Testis (tissue), 3 donors: ENCODE data around the gene SPAG5. TPM values are rescaled to one million over a fixed set of nuclear protein-coding genes. Genes with fewer than 3 reads are reported as not detected.
A peak's percentile ranks its signal among the peaks of the same experiment; 100 is the strongest.

Experiments
- DNase-seq: peaks from one replicate; pipeline ENCODE4 v3.0.0-alpha.2; 2019
- H3K27ac ChIP-seq, 2 donors: fragments of 200-600 bp; sonication (generic); one replicate each; pipeline ENCODE4 v1.5.1; 2019
- H3K27me3 ChIP-seq: fragments of 200-600 bp; sonication (generic); one replicate; pipeline ENCODE4 v1.5.1; 2019
- H3K36me3 ChIP-seq: fragments of 200-600 bp; sonication (generic); one replicate; pipeline ENCODE4 v1.5.1; 2017; ENCODE audit warnings: low read depth; ENCODE audit errors: missing control alignments
- H3K4me1 ChIP-seq: fragments of 200-600 bp; sonication (generic); one replicate; pipeline ENCODE4 v1.5.1; 2019
- H3K4me3 ChIP-seq, 2 donors: fragments of 200-600 bp; sonication (generic); one replicate each; pipeline ENCODE4 v1.5.1; 2017 to 2019
- H3K9me3 ChIP-seq: fragments of 200-600 bp; sonication (generic); one replicate; pipeline ENCODE4 v1.5.1; 2017
- POLR2A ChIP-seq: fragments of 450-650 bp; IDR thresholded peaks from one replicate; pipeline ENCODE4 v1.6.1; 2017; ENCODE audit warnings: antibody characterized with exemption, mild to moderate bottlenecking, moderate library complexity
- WGBS, 2 donors: methylation state at CpG; one replicate each; pipeline ENCODE4 v1.1.5; 2018; 5-methylcytosine and 5-hydroxymethylcytosine counted together
- intact Hi-C: fragments of 100-400 bp; cut with DNase I; formaldehyde crosslinking; loops from one replicate; pipeline ENCODE4 v1.15.1; 2023; ENCODE audit warnings: low total_unique reads
- polyA plus RNA-seq: library from polyadenylated mRNA; stranded (reverse); fragments of 350-450 nt; fragmentation: Illumina TruSeq; extraction: RNeasy Lipid Tissue Mini Kit (QIAGEN cat#74804); gene quantifications from one replicate; pipeline ENCODE4 v1.2.3, GENCODE V29; 2014; ENCODE audit warnings: low read depth, low replicate concordance; ENCODE audit not compliant: insufficient read depth
- total RNA-seq, 2 donors: library from RNA; depleted of rRNA; stranded (reverse); fragments of >200 nt; gene quantifications; one replicate each; pipeline ENCODE4 v1.2.3, GENCODE V29; 2016
- TF ChIP-seq, protein P1 (sequence below), 3 experiments: fragments of 450-650 bp in 2 of 3; fragments of 200-600 bp in 1 of 3; sonication (generic) in 1 of 3; IDR thresholded peaks; one replicate each; pipeline ENCODE4 v1.5.1; 2016 to 2019; ENCODE audit warnings: antibody characterized with exemption in 3 of 3, mild to moderate bottlenecking in 2 of 3, moderate library complexity in 1 of 3

SPAG5 gene
- total and polyA plus RNA-seq, 3 donors from 2014 or later = 79.4 to 232 (median 116) TPM

- Histone ChIP-seq H3K4me1 (peaks cover 17% of the 10 kb centered on the region), H3K27me3 (no peaks in the 10 kb centered on the region), H3K36me3 (no peaks in the 10 kb centered on the region), H3K27ac (peak within 1 kb of the TSS; percentile 53 to 65), H3K9me3 (no peaks in the 10 kb centered on the region), H3K4me3 (peak within 1 kb of the TSS; percentile 86 to 92)
- 1 to 3% methylated on average over 16 to 64 of the region's 67 CpGs for WGBS, 2 donors
- TF ChIP-seq, protein P1, sequence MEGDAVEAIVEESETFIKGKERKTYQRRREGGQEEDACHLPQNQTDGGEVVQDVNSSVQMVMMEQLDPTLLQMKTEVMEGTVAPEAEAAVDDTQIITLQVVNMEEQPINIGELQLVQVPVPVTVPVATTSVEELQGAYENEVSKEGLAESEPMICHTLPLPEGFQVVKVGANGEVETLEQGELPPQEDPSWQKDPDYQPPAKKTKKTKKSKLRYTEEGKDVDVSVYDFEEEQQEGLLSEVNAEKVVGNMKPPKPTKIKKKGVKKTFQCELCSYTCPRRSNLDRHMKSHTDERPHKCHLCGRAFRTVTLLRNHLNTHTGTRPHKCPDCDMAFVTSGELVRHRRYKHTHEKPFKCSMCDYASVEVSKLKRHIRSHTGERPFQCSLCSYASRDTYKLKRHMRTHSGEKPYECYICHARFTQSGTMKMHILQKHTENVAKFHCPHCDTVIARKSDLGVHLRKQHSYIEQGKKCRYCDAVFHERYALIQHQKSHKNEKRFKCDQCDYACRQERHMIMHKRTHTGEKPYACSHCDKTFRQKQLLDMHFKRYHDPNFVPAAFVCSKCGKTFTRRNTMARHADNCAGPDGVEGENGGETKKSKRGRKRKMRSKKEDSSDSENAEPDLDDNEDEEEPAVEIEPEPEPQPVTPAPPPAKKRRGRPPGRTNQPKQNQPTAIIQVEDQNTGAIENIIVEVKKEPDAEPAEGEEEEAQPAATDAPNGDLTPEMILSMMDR (IDR thresholded peaks at IDR 0.05) = no peak
- no peak for TF ChIP-seq POLR2A
- intact Hi-C loops = no loop called here
- peak; percentile 89 for DNase-seq
These were observed 46.4 kb downstream of the SPAG5 start, which contains the start of gene UNC119 for GRCh38 chr17:28552176-28552999. Gene UNC119, minus strand, starts transcription at chr17:28552624. Its CDS starts 67 bp downstream, at chr17:28552557.

GRCh38 chr17:28551421-28552175, 47.2 kb downstream of the SPAG5 start:
- Histone ChIP-seq H3K9me3 (no peaks in the 10 kb centered on the region), H3K27me3 (no peaks in the 10 kb centered on the region), H3K27ac (peak overlapping the region; percentile 53 to 65), H3K4me1 (peaks cover 17% of the 10 kb centered on the region), H3K36me3 (no peaks in the 10 kb centered on the region), H3K4me3 (peak overlapping the region; percentile 86 to 92)
- intact Hi-C loops = no loop called here
- TF ChIP-seq POLR2A = no peak
- TF ChIP-seq, protein P1 (IDR thresholded peaks at IDR 0.05) = no peak
- WGBS, 2 donors = 7 to 9% methylated on average over 8 to 10 of the region's 10 CpGs
- peak; percentile 37 for DNase-seq

DNA sequence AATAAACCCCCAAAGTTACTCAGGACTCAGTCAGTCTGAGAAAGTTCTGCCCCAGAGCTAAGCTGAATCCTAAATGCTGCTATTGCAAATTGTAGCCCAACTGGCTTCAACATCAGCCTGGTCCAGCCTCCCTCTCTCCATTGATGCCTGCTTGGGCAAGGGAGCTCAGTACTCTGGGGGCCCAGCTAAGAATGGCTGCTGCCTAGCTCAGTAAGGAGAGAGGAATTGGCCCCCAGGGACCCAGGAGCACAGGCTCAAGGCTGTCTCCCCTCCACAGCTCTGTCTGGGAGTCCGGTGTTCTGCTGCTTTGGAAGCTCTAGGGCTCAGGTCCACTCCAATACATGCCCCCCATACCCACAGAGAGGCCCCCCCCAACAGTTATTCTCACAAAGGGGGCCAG, 48.0 kb downstream of the SPAG5 start:
- Histone ChIP-seq H3K4me3 (no peak overlapping the region), H3K27me3 (no peaks in the 10 kb centered on the region), H3K27ac (no peak overlapping the region), H3K4me1 (peaks cover 17% of the 10 kb centered on the region), H3K9me3 (no peaks in the 10 kb centered on the region), H3K36me3 (no peaks in the 10 kb centered on the region)
- DNase-seq = no peak
- WGBS, 2 donors = 83% methylated on average over 1 of the region's 1 CpG; no CpG with 5 or more reads in 1 of the 2 donors
- intact Hi-C loops = no loop called here
- no peak for TF ChIP-seq POLR2A
- TF ChIP-seq, protein P1 (IDR thresholded peaks at IDR 0.05) = no peak

GRCh38 chr17:28549236-28550132, 49.3 kb downstream of the SPAG5 start:
- Histone ChIP-seq H3K36me3 (no peaks in the 10 kb centered on the region), H3K9me3 (no peaks in the 10 kb centered on the region), H3K27ac (no peak overlapping the region), H3K4me1 (peaks cover 17% of the 10 kb centered on the region), H3K4me3 (no peak overlapping the region), H3K27me3 (no peaks in the 10 kb centered on the region)
- no peak for DNase-seq
- intact Hi-C loops = no loop called here
- WGBS, 2 donors = 72 to 88% methylated on average over 3 of the region's 3 CpGs
- TF ChIP-seq, protein P1 (IDR thresholded peaks at IDR 0.05) = no peak
- no peak for TF ChIP-seq POLR2A
